ENCODE results near the gene ANXA2.

ANXA2 gene

DNA sequence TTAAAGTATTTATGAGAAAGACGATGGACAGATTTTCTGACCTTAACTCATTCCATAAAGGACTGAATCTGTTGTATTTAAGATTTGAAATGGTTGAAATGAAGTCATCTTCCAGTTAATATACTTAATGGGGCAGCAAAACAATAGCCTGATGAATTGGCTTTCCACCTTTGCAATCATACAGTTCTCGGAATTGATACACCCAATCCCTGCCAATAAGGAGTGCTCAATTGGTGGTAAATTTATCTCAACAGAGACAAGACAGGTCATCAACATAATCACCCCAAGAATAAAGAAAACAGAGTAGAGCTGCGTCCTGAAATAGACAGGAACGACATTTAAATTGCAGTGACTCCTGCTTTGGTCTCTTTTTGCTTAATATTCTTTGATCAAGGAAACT lies 11.2 kb downstream of the ANXA2 start:
- no peak for DNase-seq

DNA sequence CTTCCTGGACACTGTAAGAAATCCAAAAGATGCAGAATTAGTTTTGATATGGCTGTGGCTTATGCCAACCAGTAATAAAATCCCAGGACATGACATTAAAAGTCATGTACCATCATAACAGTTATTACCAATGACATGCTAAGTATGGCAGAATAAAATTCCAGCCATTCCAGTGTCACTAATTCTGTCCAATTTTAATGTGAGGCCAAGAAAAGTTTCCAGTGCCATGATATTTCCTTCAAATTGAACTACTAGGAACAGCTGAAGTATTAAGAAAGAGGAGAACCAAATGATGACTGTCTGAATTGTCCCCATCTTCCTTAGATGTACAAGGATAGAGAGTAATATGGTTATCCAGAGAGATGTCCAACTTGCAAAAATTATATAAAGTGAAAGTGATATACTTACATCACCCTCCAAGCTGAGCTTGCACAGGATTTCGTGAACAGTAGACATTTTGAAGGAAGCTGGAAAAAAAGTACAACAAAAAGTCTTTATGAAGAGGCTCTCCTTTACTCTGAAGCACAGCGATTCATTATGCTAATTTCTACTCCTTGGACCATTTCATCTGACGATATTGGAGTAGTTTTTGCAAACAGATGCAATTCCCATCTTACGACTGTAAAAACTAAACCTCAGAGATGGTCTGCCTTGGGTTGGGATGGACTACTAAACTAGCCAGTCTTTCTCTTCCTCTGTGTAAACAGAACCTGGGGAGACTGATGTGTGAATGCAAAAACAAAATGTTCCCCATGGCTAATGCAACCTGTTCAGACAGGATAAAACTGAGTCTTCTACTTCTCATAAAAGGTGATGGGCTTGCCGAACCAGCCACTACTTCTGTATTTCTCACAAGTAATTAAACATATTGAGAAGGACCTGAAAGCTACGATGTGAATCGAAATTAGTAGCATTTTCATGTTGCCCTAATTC lies 11.9 kb downstream of the ANXA2 start:
- no peak for DNase-seq

DNA sequence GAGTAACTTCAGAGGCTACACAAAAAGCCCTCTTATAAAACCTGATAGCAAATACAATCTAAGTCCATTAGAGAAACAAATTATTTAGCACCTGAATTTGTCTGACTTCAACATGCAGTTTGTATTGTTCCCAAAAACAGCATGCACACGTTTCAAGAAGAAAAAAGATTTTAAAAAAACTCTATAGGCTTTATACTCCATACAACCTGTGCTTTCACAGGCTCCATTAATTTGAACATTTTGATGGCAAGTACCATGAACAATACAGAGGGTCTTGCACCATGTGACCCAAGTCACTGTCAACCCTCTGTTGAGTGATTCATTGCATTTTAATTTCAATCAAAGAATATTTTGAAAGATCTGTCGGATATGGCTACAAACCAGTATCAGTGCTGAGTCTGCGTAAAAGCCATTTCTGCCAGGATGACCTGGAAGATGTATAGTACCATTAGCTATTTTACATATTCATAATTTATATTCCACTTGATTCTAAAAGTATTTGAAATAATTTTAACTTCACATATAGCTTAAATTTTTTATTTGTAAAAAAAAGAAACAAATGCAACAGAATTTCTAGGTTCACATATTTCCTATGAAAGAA lies 13.2 kb downstream of the ANXA2 start:
- no peak for DNase-seq

DNA sequence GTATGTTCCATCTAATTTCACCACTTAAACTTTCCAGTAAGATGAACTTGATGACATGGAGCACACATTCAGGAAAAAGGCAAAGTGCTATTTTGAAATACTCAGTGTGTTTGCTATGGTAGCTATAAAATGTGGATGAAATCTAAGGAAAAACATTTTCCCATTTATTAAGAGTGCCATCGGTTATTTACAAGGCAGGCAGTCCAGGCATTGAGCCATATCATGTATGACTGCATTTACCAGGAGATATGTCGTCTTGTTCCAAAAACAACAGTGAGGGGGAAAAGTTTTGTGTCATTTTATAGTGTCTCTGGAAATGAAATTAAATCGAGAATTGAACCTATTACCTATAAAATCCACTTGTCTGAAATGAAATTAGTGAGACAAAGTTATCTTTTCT lies 13.7 kb downstream of the ANXA2 start:
- DNase-seq = no peak

DNA sequence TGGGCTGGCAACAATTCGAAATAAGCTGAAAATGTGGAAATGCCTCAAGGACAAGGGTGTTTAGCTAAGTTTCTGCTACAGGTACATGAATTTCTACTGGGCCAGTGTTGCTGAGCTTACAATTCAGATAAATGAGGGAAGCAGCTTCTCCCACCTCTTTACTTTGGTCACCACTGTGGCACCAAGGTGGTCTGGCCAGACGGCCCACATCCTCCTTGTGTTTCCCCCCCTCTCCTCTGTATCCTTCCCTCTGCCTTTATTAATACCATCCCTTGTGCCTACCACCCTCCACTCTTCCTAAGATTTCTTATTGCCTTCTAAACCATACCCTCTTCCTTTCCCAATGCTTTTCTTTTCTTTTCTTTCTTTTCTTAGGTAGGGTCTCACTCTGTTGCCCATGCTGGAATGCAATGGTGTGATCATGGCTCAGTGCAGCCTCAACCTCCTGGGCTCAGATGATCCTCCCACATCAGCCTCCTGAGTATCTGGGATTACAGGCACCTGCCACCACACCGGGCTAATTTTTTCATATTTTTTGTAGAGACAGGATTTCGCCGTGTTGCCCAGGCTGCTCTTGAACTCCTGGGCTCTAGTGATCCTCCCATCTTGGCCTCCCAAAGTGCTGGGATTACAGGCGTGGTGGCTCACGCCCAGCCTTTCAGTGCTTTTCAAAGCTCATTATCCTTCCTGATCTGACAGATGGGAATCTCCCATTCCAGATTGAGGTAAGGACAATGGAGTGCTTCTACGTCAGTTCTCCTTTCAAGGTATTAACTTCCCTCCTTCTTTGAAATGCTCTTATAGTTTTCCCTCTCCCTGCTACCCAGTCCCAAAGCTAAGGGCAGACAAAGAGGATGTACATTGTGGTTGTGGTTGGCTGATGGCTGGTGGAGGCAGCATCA lies 14.8 kb downstream of the ANXA2 start:
- DNase-seq = no peak

DNA sequence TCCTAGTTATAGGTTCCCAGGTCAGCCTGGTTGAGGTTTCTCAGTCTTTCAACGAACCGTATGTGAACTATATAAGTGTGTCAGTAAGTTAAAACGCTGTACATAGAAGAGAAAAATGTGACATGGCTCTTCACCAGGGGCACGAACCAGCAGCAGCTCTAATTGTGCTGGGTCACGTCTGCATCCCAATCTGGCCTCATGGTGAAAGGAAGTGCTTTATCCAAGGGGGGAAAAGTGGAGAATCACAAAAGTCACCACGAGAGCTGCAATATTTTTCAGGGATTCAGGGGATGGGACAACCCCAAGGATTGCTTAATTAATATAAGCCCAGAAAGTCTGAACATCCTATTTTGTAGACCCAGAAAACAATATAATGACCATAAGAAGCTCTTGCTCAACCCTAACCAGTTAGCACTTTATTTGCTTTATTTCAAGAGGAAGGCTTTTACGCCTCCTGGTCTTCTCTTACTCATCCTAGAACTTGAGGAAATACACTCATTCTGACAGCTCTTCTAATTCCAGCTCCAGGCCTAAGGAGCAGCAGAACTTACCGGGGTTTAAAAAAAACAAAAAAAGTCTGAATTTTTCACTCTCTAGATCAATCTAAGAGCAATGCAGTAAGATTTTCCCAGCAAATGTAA lies 16.5 kb downstream of the ANXA2 start:
- DNase-seq = no peak

DNA sequence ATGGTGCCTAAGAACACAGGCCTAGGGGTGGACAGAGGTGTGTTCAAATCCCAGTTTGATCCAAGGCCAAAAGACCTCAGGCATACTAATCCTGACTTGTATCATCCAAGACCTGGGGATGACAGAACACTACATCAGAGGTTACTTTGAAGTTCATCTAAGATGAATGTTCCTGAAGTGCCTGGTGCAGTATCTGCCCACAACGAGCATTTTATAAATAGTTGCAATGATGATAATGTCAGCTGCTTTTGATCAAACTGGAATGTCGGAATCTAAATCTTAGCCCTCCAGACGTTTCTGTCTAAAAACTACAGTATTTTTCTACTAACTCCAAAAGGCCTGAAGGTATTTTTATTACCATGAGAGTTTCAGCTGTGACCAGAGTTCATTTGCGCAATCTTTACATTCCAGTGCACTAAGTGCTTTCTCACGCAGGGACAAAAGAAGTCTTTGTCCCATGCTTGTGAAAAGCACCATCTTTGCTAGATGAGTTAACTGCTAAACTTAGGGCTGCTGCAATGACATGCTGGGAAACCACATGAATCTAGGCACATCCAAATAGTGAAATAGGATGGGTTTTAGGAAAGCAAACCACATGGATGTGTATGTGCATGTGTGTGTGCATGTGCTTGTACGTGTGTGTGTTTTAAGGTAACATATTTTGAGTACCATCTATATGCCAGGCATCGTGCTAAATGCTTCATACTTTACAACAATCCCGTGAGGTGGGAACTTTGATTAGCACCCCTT lies 18.1 kb downstream of the ANXA2 start:
- no peak for DNase-seq

DNA sequence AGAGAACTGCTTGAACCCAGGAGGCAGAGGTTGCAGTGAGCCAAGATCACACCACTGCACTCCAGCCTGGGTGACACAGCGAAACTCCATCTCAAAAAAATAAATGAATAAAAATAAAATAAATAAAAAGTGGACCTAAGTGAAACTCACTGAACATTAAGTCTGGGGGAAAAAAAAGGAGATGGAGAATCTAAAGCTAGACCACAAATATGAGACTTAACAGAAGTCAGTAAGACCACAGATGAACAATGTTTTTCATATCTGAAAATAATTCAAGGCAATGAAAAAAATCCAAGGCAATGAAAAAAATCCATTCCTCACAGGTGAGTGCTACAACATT lies 18.6 kb downstream of the ANXA2 start:
- DNase-seq = no peak

DNA sequence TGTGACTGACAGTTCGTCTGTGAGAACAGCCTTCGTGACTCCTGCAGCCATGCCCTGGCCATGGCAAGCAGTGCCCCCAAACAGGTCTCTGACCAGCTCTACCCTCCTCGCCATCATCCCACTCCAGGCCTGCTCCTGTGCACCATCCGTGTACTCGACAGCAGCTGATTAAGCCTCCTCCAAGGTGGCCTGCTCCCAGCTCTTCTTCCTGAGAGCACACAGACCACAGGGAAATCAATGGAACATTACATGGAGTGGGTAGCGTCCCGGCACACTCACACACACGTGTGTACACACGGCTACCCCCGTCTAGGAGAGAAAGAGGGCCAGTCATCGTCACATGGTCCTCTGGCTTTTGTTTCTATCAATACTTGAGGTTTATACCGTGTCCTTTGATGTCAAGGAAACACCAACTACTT lies 21.1 kb downstream of the ANXA2 start:
- DNase-seq = no peak

DNA sequence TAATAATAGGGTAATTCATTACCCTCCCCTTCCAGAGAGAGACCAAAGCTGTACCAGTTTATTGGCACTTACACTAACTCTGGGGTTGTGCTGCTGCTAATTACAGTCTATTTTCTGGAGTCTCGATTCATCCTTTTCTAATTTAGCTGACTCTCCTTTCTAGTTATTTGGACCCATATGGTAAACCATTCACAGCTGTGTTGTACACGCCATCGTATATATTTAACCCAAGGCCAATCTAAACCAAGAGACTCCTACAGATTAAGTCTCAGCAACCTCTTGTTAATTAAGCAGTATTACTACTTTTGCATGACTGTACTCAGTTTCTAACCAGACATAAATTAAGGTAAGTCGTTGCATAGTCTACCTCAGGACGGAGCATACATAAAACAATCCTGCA lies 22.5 kb downstream of the ANXA2 start:
- DNase-seq = no peak

DNA sequence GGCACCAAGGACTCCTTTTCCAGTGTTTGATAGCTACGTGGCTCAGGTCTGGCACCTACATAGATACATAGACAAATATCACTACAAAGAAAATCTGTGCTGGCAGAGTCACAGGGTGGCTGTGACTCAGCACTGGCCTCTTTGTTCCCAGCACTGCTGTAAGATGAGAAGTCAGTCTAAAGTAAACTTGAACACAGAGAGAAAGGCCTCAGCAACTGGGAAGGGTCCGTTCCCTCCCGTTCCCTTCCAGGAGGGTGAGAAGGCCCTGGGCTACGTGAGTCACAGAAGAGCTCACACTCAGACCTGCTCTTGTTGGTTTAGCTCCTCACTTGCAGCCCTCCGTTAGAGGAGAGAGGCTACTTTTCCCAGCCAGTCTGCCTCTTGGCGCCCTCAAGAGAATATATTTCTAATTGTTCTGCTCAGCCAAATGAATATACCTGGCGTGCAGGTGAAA lies 23.1 kb downstream of the ANXA2 start:
- no peak for DNase-seq

DNA sequence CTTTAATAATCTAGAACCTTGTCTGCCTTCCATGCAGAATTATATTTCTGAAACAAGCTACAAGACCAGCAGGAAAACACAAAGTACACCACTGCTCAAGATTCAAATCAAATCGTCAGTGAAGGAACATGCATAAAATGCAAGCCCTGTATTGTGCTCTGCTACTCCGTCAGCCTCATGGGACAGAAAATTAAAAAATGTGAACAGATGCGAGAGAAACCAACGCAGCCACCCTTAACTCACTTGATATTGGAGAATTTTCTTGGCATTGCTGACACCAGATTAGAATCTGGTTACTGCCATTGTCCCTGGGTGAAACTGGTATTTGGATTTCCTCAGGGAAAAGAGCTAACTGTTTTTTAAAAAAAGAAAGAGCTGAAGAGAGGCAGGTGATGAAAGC lies 23.6 kb downstream of the ANXA2 start:
- no peak for DNase-seq

DNA sequence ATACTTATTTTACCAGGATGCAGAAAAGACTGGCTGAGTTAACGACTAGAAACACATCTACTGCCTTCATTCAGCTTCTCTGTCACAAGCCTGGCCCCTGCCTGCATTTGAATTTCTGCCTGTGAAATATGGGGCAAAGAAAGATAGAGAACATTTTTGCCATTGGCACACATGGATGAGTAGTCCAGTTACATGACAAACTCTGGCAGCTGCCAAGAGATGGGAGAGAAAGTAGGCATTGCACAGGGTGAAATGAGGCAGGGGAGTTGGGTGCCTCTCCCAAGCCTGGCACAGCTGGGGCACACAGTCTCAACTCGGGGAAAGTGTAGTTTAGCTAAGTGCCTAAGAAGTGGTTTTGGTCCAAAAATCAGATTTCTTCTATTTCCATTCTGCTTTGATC lies 24.0 kb downstream of the ANXA2 start:
- DNase-seq = no peak

DNA sequence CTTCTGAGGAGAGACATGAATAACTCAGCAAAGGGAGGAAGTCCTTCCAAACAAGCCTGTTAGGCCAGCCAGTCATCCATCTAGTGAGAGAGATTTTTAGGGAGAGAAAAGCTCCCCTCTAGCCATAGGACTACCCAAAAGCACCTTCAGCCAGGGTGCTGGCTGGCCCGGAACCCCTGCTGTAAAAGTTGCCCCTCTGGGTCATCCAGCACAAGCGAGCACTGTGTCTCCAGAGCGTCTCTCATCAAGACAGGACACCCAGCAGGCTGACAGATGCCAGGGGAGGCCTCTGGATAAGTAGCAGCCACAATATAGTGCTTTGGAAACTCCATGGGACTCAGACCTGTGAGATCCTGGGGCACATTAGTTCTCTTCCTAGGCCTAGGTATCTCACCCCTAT lies 24.5 kb downstream of the ANXA2 start:
- no peak for DNase-seq

DNA sequence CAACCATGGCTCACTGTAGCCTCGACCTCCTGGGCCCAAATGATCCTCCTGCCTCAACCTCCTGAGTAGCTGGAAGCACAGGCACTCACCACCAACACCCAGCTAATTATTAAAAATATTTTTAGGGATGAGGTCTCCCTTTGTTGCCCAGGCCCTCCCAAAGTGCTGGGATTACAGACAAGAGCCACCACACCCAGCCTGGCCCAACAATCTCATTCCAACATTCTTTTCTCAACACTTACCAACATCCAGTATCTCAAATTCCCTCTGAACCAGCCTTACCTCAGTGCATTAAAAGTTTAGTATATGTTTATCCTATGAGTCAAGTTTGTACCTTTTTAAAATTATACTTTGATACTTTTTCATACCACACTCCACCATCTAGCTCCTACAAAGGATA lies 25.0 kb downstream of the ANXA2 start:
- no peak for DNase-seq

DNA sequence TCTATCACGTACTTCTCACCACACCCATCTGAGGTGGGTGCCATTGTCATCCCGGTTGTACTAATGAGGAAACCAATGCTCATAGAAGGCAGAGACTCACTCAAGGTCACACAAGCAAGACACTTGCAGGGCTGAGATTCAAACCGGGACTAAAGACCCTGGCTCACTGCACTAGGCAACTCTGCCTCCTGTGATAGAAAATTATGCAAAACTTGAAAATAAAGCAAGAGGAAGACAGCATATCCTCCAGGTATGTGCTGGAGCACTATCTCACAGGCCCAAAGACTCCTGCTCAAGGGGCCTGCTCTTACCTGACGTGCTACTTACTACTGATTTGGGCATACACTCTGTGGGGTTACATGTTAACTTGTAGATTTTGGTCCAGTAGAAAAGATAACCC lies 25.6 kb downstream of the ANXA2 start:
- DNase-seq = no peak

DNA sequence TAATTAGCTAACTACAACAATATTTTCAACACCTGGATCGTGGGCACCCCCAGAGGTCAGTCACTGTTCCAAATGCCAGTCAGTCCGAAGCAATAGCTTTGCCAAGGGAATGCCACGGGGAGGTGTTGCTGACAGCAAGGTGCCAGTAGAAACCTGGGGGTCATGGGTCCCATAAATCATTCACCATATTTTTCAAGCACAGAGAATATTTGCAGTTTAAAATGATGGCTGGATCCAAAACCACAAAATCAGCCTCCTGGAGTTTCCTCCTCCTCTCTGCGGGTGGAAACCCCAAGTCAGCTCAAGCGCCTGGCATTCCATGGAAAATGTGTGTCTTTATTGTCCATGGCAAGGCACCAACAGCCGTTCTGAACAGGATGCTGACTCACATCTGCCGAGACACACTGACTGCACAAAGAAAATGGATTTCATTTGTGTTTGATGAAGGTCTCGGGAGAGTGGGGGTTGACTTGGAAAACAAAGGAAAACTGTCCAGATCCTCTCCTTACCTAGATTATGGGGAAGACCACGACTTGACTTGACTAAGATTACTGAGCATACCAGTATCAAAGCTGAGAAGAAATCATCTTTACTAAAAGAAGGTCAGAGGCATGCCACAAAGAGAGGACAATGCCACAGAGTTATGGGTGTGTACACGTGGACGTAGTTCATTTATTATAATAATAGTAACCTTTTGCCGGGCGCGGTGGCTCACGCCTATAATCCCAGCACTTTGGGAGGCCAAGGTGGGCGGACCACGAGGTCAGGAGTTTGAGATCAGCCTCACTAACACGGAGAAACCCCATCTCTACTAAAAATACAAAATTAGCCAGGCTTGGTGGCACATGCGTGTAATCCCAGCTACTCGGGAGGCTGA lies 26.4 kb downstream of the ANXA2 start:
- DNase-seq = no peak

DNA sequence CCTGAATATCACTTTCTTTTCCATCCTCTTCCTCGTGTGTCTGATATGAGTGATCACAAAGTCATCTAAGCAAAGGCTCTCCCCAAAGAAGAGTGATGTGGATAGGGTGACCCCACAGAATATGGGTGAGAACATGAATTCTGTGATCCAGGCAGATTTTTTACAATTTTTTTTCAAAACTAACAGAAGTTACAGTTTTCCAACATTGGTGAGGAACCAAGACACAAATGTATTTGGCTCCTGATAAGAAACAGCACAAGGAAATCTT lies 27.0 kb downstream of the ANXA2 start:
- DNase-seq = no peak

DNA sequence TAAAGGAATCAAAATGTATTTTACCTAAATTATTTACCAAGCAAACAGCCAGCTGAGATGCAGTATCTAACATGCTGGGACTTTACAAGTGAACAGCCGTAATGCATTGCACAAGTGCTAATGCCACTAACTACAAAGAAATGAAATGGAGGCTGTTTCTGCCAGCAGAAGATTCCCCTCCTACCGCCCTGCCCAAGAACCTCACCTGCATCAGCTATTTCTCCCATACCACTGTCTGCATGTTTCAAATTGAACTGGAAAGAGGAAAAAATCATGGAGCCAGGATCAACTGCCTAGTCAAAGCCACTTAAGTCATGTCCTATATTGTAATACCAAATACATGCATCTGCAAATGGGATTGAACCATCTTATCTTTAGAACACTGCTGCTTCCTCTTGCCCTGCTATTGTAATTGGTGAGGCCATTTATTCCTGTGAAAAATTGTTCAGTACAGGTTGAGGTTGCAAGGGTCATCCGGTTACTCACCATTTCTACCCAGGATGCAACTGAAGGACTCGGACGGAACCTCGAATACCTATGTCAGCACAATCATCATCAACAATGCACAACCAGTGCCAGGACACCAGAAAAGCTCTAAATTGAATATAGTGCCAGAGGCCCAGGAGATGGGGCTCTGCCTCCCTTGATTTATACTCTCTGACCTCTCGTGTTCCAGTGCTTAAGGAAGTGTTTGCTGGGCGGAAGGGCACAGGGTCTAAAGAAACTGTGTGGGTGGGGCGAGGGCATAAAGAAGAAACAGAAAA lies 27.5 kb downstream of the ANXA2 start:
- no peak for DNase-seq

DNA sequence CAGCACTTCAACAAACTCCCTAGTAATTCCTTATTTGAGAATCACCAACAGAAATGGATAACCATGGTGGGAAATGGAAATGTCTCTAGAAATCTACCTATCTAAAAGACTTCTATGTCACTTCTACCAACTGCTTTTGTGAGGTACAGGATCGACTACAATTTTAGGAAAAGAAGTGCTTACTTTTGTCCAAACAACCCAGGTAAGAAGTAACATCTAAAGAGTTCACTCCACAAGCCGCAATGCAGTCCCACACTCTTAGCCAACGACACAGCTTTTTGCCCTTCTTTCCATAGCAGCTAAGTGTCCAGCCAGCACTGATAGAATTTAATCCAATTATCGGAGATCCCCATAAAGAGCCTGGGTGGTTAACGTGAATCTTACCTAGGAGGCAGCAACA lies 28.1 kb downstream of the ANXA2 start:
- no peak for DNase-seq

DNA sequence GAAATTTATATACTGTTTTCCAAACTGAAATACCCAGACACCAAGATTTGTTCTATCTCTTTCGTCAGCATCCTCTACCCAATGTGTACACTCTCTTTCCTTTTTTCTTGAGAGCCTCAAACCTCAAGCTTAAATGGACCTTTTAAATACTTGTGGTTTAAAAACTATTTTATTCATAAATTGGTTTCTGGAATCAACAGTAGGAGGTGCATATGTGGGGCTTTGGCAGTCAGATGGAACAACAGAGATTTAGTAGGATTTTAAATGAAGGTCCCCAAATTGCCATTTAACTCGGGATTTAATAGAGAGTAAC lies 33.2 kb downstream of the ANXA2 start:
- DNase-seq = no peak
